Esophagus squamous epithelium (tissue), 4 donors: Measurements from ENCODE around the gene DUSP5.

Experiments used
- CTCF ChIP-seq, 6 experiments: fragments of 450-650 bp in 4 of 6; fragments of 200-600 bp in 2 of 6; sonication (generic) in 2 of 6; IDR thresholded peaks; one replicate each; pipeline ENCODE4 v1.5.1; 2016 to 2019; ENCODE audit warnings: antibody characterized with exemption in 6 of 6, mild to moderate bottlenecking in 4 of 6, moderate library complexity in 4 of 6
- POLR2A ChIP-seq, 4 donors: fragments of 450-650 bp; IDR thresholded peaks; one replicate each; pipeline ENCODE4 v1.6.1; 2017; ENCODE audit warnings: antibody characterized with exemption in 4 of 4, mild to moderate bottlenecking in 4 of 4, moderate library complexity in 3 of 4

- no peak for TF ChIP-seq CTCF (IDR thresholded peaks at IDR 0.05)
- TF ChIP-seq POLR2A (IDR thresholded peaks at IDR 0.05), result no peak
Observed at GRCh38 chr10:110494532-110494931, 3.2 kb upstream of the DUSP5 start.
